SH-SY5Y (cell line): ENCODE data around the gene ZNF276.

Source experiments
- GATA2 ChIP-seq: IDR thresholded peaks from 2 replicates; pipeline ENCODE4 v1.6.1; 2011; ENCODE audit warnings: mild to moderate bottlenecking, low read depth, low read length
- GATA3 ChIP-seq: IDR thresholded peaks from 2 replicates; pipeline ENCODE4 v1.6.1; 2011; ENCODE audit warnings: low read depth, mild to moderate bottlenecking, low read length, moderate library complexity

DNA sequence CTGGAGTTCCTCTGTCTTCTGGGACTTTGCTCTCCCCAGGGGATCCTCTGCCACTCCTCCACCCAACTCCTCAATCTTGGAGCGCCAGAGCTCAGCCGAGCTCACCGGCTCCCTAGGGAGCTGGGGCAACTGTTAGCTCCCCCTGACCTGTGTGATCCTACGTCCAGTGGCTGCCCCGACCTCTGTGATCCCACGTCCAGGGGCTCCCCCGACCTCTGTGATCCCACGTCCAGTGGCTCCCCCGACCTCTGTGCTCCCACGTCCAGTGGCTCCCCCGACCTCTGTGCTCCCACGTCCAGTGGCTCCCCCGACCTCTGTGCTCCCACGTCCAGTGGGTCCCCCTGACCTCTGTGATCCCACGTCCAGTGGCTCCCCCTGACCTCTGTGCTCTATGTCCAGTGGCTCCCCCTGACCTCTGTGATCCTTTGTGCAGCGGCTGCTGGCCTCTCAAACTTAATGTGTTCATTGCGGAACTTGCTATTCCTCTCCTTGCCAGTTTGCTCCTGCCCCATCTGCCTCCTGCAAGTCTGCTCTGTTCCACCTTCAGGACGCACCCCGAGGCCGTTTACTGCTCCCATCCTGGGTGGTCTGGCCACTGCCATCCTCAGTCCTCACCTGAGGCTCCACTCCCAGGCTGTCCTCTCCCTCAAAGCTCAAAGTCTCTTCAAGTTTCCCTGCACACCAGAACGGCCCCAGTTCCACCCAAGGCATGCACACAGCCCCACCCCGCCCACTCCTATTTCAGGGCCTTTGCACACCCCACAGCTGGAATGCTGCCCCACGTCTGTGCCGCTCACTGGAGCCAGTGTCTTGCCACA lies 3.4 kb upstream of the ZNF276 start:
- TF ChIP-seq GATA2 (no peak), GATA3 (no peak)
